Activated naive CD8-positive, alpha-beta T cell (primary cell): Measurements from ENCODE around the gene PET100.
"Not testable (repeated sequence)": the region's sequence is repeated elsewhere in the genome, so short reads cannot be mapped to it uniquely, and the experiment has no call there.

Experiments used
- H3K27ac Mint-ChIP-seq: one replicate; pipeline ENCODE4 v1.8.0; 2021; ENCODE audit warnings: mixed read lengths
- H3K27me3 Mint-ChIP-seq: one replicate; pipeline ENCODE4 v1.8.0; 2021; ENCODE audit warnings: mixed read lengths
- H3K36me3 Mint-ChIP-seq: one replicate; pipeline ENCODE4 v1.8.0; 2021; ENCODE audit warnings: mixed read lengths
- H3K4me1 Mint-ChIP-seq: one replicate; pipeline ENCODE4 v1.8.0; 2021; ENCODE audit warnings: low read depth, mixed read lengths
- H3K4me3 Mint-ChIP-seq: one replicate; pipeline ENCODE4 v1.8.0; 2021; ENCODE audit warnings: mild to moderate bottlenecking, mixed read lengths
- H3K9me3 Mint-ChIP-seq: one replicate; pipeline ENCODE4 v1.8.0; 2021; ENCODE audit warnings: low read depth, mixed read lengths

PET100 gene

DNA sequence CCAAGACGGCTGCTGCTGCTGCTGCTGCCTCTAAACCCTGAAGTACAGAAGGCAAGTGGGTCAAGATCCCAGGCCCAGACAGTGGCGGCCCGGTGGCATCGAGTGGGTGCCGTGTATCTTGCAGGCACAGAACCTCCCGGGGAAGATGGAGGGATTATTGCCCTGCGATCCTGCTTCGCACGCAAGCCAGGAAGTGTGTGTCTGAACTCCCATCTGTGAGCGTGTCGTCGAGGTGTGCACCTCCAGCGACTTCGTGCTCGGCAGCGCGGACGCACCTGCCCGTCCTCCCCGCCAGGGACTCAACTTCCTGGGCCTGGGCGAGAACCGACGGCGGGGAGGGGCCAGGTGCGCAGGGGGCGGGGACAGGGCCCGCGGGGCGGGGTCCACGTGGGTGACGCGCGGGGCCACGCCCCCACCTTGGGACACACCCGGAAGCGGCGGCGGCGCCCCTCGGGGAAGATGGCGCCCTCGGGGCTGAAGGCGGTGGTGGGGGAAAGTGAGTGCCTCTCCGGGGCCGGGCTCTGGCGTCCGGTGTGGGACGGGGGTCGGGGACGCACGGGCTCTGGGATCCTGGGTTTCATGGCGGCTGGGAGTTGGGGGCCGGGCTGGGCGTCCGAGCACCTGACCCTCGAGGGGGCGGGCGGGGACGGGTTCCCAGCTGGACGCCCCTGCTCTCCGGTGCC is 7.2 kb downstream of the PET100 start, which contains the start of gene STXBP2:
Gene STXBP2, plus strand, starts transcription at position 420 of the 683 bp plus-strand sequence. Its CDS starts 40 bp downstream, at position 460.
- Mint-ChIP-seq H3K27me3 (no peaks in the 10 kb centered on the region), H3K9me3 (no peaks in the 10 kb centered on the region), H3K36me3 (peaks cover 5% of the 10 kb centered on the region), H3K4me3 (peak within 1 kb of the TSS; percentile 83), H3K27ac (peak within 1 kb of the TSS; percentile 77), H3K4me1 (peaks cover 33% of the 10 kb centered on the region)

DNA sequence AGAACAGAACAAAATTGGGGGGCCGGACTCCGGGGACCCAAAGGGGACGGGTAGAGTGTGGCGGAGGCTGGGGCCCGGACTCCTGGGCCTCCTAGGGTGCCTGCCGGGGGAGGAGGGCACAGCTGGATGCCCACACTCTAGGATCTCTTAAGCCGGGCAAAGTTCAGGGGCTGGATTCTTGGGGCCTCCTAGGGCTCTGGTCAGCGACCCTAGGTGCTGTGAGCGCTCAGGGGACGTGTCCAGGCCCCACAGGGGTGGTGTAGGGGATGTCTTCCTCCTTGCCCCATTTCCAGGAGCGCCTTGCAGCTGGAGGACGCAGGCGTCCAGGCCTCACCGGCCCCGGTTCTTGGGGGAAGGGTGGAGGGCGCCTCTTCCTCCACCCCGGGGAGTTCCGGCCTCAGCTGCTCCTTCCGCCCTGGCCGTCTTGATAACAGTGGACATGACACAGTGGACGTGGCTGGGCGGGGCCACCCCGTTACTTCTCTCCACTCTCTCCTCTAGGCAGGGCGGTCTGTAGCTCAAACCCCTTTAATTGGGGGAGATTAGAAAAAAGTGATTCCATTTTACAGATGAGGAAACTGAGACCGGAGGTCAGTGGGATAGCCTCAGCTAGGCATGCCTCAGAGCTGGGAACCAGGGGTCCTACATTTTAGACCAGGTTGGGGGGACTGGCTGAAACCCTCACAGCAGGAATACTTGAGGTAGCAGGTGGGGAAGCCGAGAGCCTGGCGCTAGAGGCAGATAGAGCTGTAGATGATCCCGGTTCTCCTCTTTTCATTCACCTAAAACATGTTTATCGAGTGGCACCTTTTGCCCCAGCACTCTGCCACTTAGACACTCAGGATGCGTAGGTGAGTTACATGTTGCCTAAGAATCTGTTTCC is 8.0 kb downstream of the PET100 start:
- Mint-ChIP-seq H3K27me3 (no peaks in the 10 kb centered on the region), H3K9me3 (no peaks in the 10 kb centered on the region)

DNA sequence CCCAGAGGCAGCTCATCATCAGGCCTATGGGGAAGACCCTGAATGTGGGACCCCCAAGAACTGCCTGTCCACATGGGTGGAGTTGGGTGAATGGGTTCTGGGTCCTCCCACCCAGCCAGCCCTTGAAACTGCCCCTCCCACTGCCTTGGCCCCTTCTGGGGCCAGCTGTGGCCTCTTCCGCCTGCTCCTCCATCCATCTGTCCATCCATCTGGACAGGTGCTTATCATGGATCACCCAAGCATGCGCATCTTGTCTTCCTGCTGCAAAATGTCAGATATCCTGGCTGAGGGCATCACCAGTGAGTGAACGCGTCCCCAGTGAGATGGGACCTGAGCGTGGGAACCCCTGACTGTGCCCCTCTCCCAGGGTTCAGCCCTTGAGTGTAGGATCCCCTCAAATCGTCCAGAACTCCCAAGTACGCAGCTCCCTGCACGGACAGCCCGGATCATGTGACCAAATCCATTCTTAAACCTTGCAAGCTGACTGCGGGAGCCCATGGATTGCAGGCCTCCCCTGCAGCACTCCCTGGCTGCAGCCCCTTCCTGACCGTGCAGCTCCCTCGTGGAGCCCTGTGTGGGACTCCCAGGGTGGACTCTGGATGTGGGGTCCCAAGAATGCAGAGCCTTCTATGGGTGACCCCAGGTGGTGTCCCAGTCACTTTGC is 9.3 kb downstream of the PET100 start:
- H3K27ac Mint-ChIP-seq = no peak overlapping the region
- no peak overlapping the region for H3K4me3 Mint-ChIP-seq
- no peaks in the 10 kb centered on the region for H3K9me3 Mint-ChIP-seq
- no peaks in the 10 kb centered on the region for H3K27me3 Mint-ChIP-seq
- peaks cover 5% of the 10 kb centered on the region for H3K36me3 Mint-ChIP-seq
- peaks cover 30% of the 10 kb centered on the region for H3K4me1 Mint-ChIP-seq

More for the DNA sequence above, 8.0 kb downstream of the PET100 start:
- Mint-ChIP-seq H3K4me3 (peak overlapping the region; percentile 83), H3K27ac (peak overlapping the region; percentile 73), H3K36me3 (peaks cover 5% of the 10 kb centered on the region), H3K4me1 (peaks cover 30% of the 10 kb centered on the region)

DNA sequence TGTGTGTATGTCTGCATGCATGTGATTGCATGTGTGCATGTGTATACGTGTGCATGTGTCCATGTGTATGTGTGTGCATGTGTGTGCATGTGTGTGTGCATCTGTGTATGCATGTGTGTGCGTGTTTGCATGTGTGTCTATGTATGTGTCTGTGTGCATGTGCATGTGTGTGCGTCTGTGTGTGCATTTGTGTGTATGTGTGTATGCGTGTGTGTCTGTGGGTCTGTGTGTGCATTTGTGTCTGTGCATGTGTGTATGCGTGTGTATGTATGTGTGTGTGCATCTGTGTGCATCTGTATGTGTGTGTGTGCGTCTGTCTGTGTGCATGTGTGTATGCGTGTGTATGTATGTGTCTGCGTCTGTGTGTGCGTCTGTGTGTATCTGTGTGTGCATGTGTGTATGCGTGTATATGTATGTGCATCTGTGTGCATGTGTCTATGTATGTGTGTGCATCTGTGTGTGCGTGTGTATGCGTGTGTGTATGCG is 10.3 kb downstream of the PET100 start:
- no peaks in the 10 kb centered on the region for H3K27me3 Mint-ChIP-seq
- H3K9me3 Mint-ChIP-seq = no peaks in the 10 kb centered on the region
- H3K4me1 Mint-ChIP-seq = peaks cover 28% of the 10 kb centered on the region
- peak overlapping the region; percentile 59 for H3K4me3 Mint-ChIP-seq
- no peak overlapping the region for H3K27ac Mint-ChIP-seq
- peaks cover 5% of the 10 kb centered on the region for H3K36me3 Mint-ChIP-seq

DNA sequence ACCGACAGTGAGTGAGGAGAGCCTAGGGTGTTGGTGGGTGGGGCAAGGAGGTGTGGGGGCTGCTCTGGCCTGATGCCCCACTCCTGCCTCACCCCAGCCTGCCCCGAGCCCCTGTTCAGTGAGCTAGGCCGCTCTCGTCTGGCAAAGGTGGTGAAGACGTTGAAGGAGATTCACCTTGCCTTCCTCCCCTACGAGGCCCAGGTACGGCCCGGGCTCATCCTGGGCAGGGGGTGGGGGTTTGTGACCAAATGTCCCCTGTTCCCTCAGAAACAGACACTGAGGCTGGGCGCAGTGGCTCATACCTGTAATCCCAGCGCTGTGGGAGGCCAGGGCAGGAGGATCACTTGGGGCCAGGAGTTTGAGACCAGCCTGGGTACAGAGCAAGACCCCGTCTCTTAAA is 11.2 kb downstream of the PET100 start:
- H3K27me3 Mint-ChIP-seq = no peaks in the 10 kb centered on the region
- H3K4me1 Mint-ChIP-seq = peaks cover 24% of the 10 kb centered on the region
- H3K9me3 Mint-ChIP-seq = no peaks in the 10 kb centered on the region
- H3K27ac Mint-ChIP-seq = no peak overlapping the region
- H3K4me3 Mint-ChIP-seq = no peak overlapping the region
- H3K36me3 Mint-ChIP-seq = peaks cover 5% of the 10 kb centered on the region

DNA sequence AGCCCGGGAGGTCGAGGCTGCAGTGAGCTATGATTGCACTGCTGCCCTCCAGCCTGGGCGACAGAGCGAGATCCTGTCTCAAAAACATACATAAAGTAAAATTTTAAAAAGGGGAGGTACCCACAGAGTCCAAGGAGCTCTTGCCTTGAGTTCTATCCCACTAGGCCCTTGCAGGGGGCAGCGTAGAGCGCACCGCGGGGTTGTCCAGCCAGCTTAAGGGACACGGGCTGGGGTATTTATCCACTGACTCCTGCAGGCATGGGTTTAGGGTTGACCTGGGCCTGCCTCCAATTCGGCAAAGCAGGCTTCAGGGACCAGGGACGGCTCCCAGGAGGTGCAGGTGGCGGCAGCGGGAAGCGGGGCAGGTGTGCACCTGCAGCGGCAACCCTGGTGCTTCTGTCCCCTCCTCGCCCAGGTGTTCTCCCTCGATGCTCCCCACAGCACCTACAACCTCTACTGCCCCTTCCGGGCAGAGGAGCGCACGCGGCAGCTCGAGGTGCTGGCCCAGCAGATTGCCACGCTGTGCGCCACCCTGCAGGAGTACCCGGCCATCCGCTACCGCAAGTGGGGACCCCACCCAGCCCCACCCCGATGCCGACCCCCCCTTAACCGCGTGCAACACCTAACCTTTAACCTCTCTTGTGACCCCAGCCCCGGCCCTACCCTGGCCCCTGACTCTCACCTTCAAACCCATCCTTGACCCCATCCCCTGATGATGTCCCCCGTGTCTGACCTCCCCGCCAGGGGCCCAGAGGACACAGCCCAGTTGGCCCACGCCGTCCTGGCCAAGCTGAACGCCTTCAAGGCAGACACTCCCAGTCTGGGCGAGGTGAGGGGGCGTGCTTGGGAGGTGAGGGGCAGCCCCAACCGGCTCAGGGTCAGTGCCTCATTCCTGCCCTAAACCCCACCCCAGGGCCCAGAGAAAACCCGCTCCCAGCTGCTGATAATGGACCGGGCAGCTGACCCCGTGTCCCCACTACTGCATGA is 12.0 kb downstream of the PET100 start:
- Mint-ChIP-seq H3K4me1 (peaks cover 21% of the 10 kb centered on the region), H3K36me3 (peaks cover 5% of the 10 kb centered on the region), H3K9me3 (no peaks in the 10 kb centered on the region), H3K27ac (no peak overlapping the region), H3K4me3 (no peak overlapping the region), H3K27me3 (no peaks in the 10 kb centered on the region)

DNA sequence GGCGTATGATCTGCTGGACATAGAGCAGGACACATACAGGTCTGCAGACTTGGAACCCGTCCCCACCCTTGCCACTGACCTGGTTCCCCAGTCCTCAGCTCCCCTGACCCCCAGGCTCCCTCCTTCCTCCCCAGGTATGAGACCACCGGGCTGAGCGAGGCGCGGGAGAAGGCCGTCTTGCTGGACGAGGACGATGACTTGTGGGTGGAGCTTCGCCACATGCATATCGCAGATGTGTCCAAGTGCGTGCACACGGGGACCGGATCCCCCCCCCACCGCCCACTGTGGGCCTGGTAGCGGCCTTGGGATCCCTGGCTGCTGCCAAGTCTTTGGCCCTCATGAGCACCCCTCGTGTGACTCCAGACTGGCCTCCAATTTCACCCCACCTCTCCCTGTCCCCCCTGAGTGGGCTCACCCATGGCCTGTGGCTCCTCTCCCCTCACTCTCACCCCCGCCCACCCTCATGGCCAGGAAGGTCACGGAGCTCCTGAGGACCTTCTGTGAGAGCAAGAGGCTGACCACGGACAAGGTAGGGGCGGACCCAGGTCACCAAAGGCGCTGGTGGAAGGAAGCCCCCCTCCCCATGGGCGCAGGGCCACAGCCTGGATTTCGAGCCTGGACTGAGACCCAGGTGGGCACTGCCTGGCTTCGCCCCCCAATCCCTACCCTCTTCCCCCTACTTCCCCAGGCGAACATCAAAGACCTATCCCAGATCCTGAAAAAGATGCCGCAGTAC is 12.9 kb downstream of the PET100 start:
- H3K36me3 Mint-ChIP-seq = peaks cover 5% of the 10 kb centered on the region

DNA sequence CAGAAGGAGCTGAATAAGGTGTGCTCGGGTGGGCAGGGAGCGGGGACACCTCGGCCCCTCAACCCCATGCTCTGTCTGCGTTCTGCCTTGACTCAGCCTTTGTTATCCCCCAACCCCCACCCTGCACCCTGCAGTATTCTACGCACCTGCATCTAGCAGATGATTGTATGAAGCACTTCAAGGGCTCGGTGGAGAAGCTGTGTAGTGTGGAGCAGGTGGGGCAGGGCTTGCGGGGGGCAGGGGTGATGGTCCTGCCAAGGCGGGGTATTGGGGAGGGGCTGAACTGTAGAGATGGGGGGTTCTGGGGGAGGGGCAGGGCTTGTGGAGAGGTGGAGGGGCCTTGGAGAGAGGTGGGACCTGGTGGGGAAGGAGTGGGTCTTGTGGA is 13.4 kb downstream of the PET100 start:
- Mint-ChIP-seq H3K27me3 (no peaks in the 10 kb centered on the region), H3K27ac (no peak overlapping the region), H3K4me1 (peaks cover 15% of the 10 kb centered on the region), H3K36me3 (peaks cover 5% of the 10 kb centered on the region), H3K9me3 (no peaks in the 10 kb centered on the region), H3K4me3 (no peak overlapping the region)

More for the DNA sequence above, 12.9 kb downstream of the PET100 start:
- Mint-ChIP-seq H3K4me1 (peaks cover 18% of the 10 kb centered on the region), H3K9me3 (no peaks in the 10 kb centered on the region), H3K27me3 (no peaks in the 10 kb centered on the region), H3K27ac (no peak overlapping the region), H3K4me3 (no peak overlapping the region)

DNA sequence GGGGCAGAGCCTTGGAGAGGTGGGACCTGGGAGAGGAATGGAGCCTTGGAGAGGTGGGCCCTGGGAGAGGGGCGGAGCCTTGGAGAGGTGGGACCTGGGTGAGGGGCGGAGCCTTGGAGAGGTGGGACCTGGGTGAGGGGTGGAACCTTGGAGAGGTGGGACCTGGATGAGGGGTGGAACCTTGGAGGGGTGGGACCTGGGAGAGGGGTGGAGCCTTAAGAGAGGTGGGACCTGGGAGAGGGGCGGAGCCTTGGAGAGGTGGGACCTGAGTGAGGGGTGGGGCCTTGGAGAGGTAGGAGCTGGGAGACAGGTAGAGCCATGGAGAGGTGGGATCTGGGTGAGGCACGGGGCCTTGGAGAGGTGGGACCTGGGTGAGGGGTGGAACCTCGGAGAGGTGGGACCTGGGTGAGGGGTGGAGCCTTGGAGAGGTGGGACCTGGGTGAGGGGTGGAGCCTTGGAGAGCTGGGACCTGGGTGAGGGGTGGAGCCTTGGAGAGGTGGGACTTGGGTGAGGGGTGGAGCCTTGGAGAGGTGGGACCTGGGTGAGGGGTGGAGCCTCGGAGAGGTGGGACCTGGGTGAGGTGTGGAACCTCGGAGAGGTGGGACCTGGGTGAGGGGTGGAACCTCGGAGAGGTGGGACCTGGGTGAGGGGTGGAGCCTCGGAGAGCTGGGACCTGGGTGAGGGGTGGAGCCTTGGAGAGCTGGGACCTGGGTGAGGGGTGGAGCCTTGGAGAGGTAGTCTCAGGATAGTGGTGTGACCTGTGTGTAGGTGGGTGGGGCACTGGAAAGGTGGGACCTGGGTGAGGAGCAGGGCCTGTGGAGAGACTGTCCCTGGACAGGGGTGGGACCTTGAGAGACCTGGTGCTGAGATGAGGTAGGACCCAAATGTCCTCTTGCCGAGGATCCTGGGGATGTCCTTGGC is 14.3 kb downstream of the PET100 start:
- not testable (repeated sequence) for H3K27me3 Mint-ChIP-seq, H3K9me3 Mint-ChIP-seq, H3K36me3 Mint-ChIP-seq, H3K27ac Mint-ChIP-seq, H3K4me3 Mint-ChIP-seq
- peaks cover 14% of the 10 kb centered on the region for H3K4me1 Mint-ChIP-seq

DNA sequence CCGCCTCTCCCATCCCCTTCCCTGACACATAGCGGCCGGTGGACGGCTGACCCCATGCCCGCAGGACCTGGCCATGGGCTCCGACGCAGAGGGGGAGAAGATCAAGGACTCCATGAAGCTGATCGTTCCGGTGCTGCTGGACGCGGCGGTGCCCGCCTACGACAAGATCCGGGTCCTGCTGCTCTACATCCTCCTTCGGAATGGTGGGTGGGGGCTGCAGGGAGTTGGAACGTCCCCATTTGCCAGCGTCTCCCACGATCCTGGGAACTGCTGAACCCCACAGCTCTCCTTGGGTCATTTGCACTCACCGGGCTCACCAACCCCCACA is 14.9 kb downstream of the PET100 start:
- Mint-ChIP-seq H3K4me3 (no peak overlapping the region), H3K27me3 (no peaks in the 10 kb centered on the region), H3K27ac (no peak overlapping the region), H3K36me3 (peaks cover 5% of the 10 kb centered on the region), H3K4me1 (peaks cover 10% of the 10 kb centered on the region), H3K9me3 (no peaks in the 10 kb centered on the region)

DNA sequence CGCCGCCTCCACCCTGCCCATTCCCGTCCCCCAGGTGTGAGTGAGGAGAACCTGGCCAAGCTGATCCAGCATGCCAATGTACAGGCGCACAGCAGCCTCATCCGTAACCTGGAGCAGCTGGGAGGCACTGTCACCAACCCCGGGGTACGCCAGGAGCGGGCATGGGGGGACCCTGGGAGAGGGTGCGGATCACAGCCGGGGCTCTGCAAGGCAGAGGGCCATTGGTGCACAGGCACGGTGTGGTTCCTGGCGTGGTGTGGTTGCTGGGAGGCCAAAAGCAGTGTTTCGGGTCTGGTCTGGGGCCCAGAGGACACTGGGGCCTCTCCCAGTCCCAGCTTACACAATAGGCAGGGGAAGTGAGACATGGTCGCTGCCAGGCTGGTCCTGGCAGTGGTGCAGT is 15.6 kb downstream of the PET100 start:
- Mint-ChIP-seq H3K27ac (no peak overlapping the region), H3K9me3 (no peaks in the 10 kb centered on the region), H3K36me3 (no peaks in the 10 kb centered on the region), H3K27me3 (no peaks in the 10 kb centered on the region), H3K4me1 (peaks cover 3% of the 10 kb centered on the region), H3K4me3 (no peak overlapping the region)

DNA sequence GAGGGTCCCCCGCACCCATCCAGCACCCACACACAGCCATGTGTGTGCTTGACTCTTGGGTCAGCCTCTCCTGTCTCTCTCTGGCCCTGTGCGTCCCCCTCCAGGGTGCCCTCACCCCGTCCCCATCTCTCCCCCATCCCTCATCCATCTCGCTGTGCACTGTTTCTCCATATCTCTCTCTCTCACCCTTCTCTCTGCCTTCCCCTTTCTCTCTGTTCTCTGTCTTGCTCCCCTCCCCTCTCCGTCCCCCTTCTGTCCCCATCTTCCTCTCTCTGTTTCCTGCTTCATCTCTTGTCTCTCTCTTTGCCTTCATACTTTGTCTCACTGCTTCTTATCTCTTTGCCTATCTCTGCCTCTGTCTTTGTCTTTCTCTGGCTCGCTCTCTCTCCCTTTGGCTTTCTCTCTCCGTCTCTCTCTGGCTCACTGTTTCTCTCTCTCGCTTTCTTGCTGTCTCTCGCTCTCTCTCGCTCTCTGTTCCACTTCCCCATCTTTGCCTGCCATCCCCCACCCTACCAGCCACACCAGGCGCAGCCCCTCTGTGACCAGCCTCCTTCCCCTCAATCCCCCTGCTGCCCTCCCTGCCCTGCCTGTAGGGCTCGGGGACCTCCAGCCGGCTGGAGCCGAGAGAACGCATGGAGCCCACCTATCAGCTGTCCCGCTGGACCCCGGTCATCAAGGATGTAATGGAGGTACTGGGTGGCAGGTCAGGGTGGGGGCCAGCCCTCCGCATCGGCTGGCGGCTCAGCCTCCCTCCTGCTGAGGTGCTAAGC is 16.2 kb downstream of the PET100 start:
- Mint-ChIP-seq H3K27me3 (no peaks in the 10 kb centered on the region), H3K4me3 (no peak overlapping the region), H3K36me3 (no peaks in the 10 kb centered on the region), H3K9me3 (no peaks in the 10 kb centered on the region), H3K4me1 (no peaks in the 10 kb centered on the region), H3K27ac (no peak overlapping the region)
